Effector memory CD8-positive, alpha-beta T cell (primary cell): ENCODE data around the gene RSRC2.

Source experiments
- ATAC-seq: fragments of 150-1000 bp; cut with Tn5 transposase; replicated peaks from 2 replicates; pipeline ENCODE4 v1.10.0; 2021; ENCODE audit warnings: mild to moderate bottlenecking, moderate library complexity
- DNase-seq, 3 experiments: peaks; one replicate each; pipeline ENCODE4 v3.0.0; 2021
- H3K27ac Mint-ChIP-seq, 2 donors: one replicate each; pipeline ENCODE4 v1.8.0; 2022; ENCODE audit warnings: mild to moderate bottlenecking in 2 of 2, mixed read lengths in 2 of 2, moderate library complexity in 2 of 2
- H3K27me3 Mint-ChIP-seq, 2 donors: one replicate each; pipeline ENCODE4 v1.8.0; 2022; ENCODE audit warnings: mixed read lengths in 2 of 2
- H3K36me3 Mint-ChIP-seq: one replicate; pipeline ENCODE4 v1.8.0; 2022; ENCODE audit warnings: mild to moderate bottlenecking, moderate library complexity, mixed read lengths; ENCODE audit not compliant: insufficient read depth
- H3K4me1 Mint-ChIP-seq, 2 donors: one replicate each; pipeline ENCODE4 v1.8.0; 2022; ENCODE audit warnings: low read depth in 2 of 2, mixed read lengths in 2 of 2
- H3K4me3 Mint-ChIP-seq, 2 donors: one replicate each; pipeline ENCODE4 v1.8.0; 2022; ENCODE audit warnings: mild to moderate bottlenecking in 2 of 2, mixed read lengths in 2 of 2, moderate library complexity in 2 of 2
- H3K9me3 Mint-ChIP-seq, 2 donors: one replicate each; pipeline ENCODE4 v1.8.0; 2022; ENCODE audit warnings: mixed read lengths in 2 of 2

Gene RSRC2

GRCh38 chr12:122533856-122534255 is 7.1 kb upstream of the RSRC2 start:
- ATAC-seq: no peak
- Mint-ChIP-seq H3K4me1 (no peaks in the 10 kb centered on the region), H3K4me3 (no peak overlapping the region), H3K36me3 (peaks cover 20% of the 10 kb centered on the region), H3K27me3 (no peaks in the 10 kb centered on the region), H3K9me3 (no peaks in the 10 kb centered on the region), H3K27ac (no peak overlapping the region)
- no peak for DNase-seq

GRCh38 chr12:122528992-122529391 is 2.3 kb upstream of the RSRC2 start:
- H3K27ac Mint-ChIP-seq: no peak overlapping the region
- H3K27me3 Mint-ChIP-seq: no peaks in the 10 kb centered on the region

GRCh38 chr12:122528582-122528981 is 1.8 kb upstream of the RSRC2 start:
- no peaks in the 10 kb centered on the region for H3K9me3 Mint-ChIP-seq
- ATAC-seq: no peak
- no peak overlapping the region for H3K4me3 Mint-ChIP-seq
- no peak overlapping the region for H3K27ac Mint-ChIP-seq
- peaks cover 13 to 16% of the 10 kb centered on the region in 2 donors for H3K4me1 Mint-ChIP-seq
- peaks cover 18% of the 10 kb centered on the region for H3K36me3 Mint-ChIP-seq
- no peaks in the 10 kb centered on the region for H3K27me3 Mint-ChIP-seq
- DNase-seq: no peak

More at GRCh38 chr12:122528992-122529391, 2.3 kb upstream of the RSRC2 start:
- Mint-ChIP-seq H3K4me1 (peaks cover 10 to 12% of the 10 kb centered on the region in 2 donors), H3K4me3 (no peak overlapping the region), H3K36me3 (peaks cover 18% of the 10 kb centered on the region), H3K9me3 (no peaks in the 10 kb centered on the region)
- ATAC-seq (no peak), DNase-seq (no peak)

GRCh38 chr12:122527478-122527944 is 775 bp upstream of the RSRC2 start:
- no peaks in the 10 kb centered on the region for H3K27me3 Mint-ChIP-seq
- H3K4me1 Mint-ChIP-seq: peaks cover 18 to 24% of the 10 kb centered on the region in 2 donors
- peaks cover 27% of the 10 kb centered on the region for H3K36me3 Mint-ChIP-seq
- ATAC-seq (no peak), DNase-seq (peak in 1 of 3 experiments; percentile 21)
- H3K4me3 Mint-ChIP-seq: no peak overlapping the region
- no peaks in the 10 kb centered on the region for H3K9me3 Mint-ChIP-seq
- no peak overlapping the region for H3K27ac Mint-ChIP-seq

GRCh38 chr12:122523846-122524718 is 2.7 kb downstream of the RSRC2 start:
- H3K27ac Mint-ChIP-seq: peak overlapping the region in 1 of 2 donors; percentile 96

GRCh38 chr12:122523280-122523679 is 3.5 kb downstream of the RSRC2 start:
- H3K27ac Mint-ChIP-seq: peak overlapping the region in 1 of 2 donors; percentile 19
- H3K27me3 Mint-ChIP-seq: no peaks in the 10 kb centered on the region
- no peak for DNase-seq
- H3K36me3 Mint-ChIP-seq: peaks cover 69% of the 10 kb centered on the region
- no peaks in the 10 kb centered on the region for H3K9me3 Mint-ChIP-seq
- ATAC-seq: no peak
- peaks cover 26 to 48% of the 10 kb centered on the region in 2 donors for H3K4me1 Mint-ChIP-seq
- no peak overlapping the region for H3K4me3 Mint-ChIP-seq

More at GRCh38 chr12:122523846-122524718, 2.7 kb downstream of the RSRC2 start:
- Mint-ChIP-seq H3K36me3 (peaks cover 61% of the 10 kb centered on the region), H3K27me3 (no peaks in the 10 kb centered on the region), H3K4me1 (peaks cover 23 to 44% of the 10 kb centered on the region in 2 donors), H3K4me3 (no peak overlapping the region), H3K9me3 (no peaks in the 10 kb centered on the region)
- DNase-seq (no peak), ATAC-seq (no peak)

- no peak for ATAC-seq
- no peak overlapping the region for H3K4me3 Mint-ChIP-seq
- H3K36me3 Mint-ChIP-seq: peaks cover 92% of the 10 kb centered on the region
- H3K27me3 Mint-ChIP-seq: no peaks in the 10 kb centered on the region
- peaks cover 25 to 55% of the 10 kb centered on the region in 2 donors for H3K4me1 Mint-ChIP-seq
- no peaks in the 10 kb centered on the region for H3K9me3 Mint-ChIP-seq
- H3K27ac Mint-ChIP-seq: no peak overlapping the region
- DNase-seq: no peak
Observed at GRCh38 chr12:122520676-122521075, 6.1 kb downstream of the RSRC2 start.

GRCh38 chr12:122519418-122519817 is 7.3 kb downstream of the RSRC2 start:
- no peak overlapping the region for H3K27ac Mint-ChIP-seq

GRCh38 chr12:122518908-122519307 is 7.8 kb downstream of the RSRC2 start:
- Mint-ChIP-seq H3K36me3 (peaks cover 97% of the 10 kb centered on the region), H3K27me3 (no peaks in the 10 kb centered on the region), H3K4me1 (peaks cover 17 to 42% of the 10 kb centered on the region in 2 donors), H3K9me3 (no peaks in the 10 kb centered on the region), H3K4me3 (no peak overlapping the region), H3K27ac (peak overlapping the region in 1 of 2 donors; percentile 62)
- ATAC-seq (no peak), DNase-seq (no peak)

More at GRCh38 chr12:122519418-122519817, 7.3 kb downstream of the RSRC2 start:
- H3K36me3 Mint-ChIP-seq: peaks cover 96% of the 10 kb centered on the region
- no peak overlapping the region for H3K4me3 Mint-ChIP-seq
- DNase-seq: no peak
- no peak for ATAC-seq
- peaks cover 22 to 47% of the 10 kb centered on the region in 2 donors for H3K4me1 Mint-ChIP-seq
- no peaks in the 10 kb centered on the region for H3K27me3 Mint-ChIP-seq
- no peaks in the 10 kb centered on the region for H3K9me3 Mint-ChIP-seq

GRCh38 chr12:122517877-122518276 is 8.9 kb downstream of the RSRC2 start:
- H3K27ac Mint-ChIP-seq: peak overlapping the region in 1 of 2 donors; percentile 64
- H3K9me3 Mint-ChIP-seq: no peaks in the 10 kb centered on the region
- ATAC-seq (no peak), DNase-seq (no peak)
- peaks cover 97% of the 10 kb centered on the region for H3K36me3 Mint-ChIP-seq
- H3K4me1 Mint-ChIP-seq: peaks cover 10 to 32% of the 10 kb centered on the region in 2 donors
- no peaks in the 10 kb centered on the region for H3K27me3 Mint-ChIP-seq
- no peak overlapping the region for H3K4me3 Mint-ChIP-seq

GRCh38 chr12:122516544-122517361 is 10.0 kb downstream of the RSRC2 start:
- Mint-ChIP-seq H3K4me1 (peaks cover 8 to 23% of the 10 kb centered on the region in 2 donors), H3K4me3 (no peak overlapping the region), H3K9me3 (no peaks in the 10 kb centered on the region), H3K27me3 (no peaks in the 10 kb centered on the region), H3K36me3 (peaks cover 99% of the 10 kb centered on the region), H3K27ac (no peak overlapping the region)
- ATAC-seq: no peak
- no peak for DNase-seq

- H3K27ac Mint-ChIP-seq: no peak overlapping the region
- peaks cover 99% of the 10 kb centered on the region for H3K36me3 Mint-ChIP-seq
Observed at GRCh38 chr12:122515275-122515674, 11.5 kb downstream of the RSRC2 start.

GRCh38 chr12:122513660-122514059 is 13.1 kb downstream of the RSRC2 start:
- H3K9me3 Mint-ChIP-seq: no peaks in the 10 kb centered on the region
- H3K4me3 Mint-ChIP-seq: no peak overlapping the region
- DNase-seq (no peak), ATAC-seq (no peak)
- H3K4me1 Mint-ChIP-seq: peaks cover 2 to 8% of the 10 kb centered on the region in 2 donors
- H3K27ac Mint-ChIP-seq: no peak overlapping the region
- H3K36me3 Mint-ChIP-seq: peaks cover 99% of the 10 kb centered on the region
- H3K27me3 Mint-ChIP-seq: no peaks in the 10 kb centered on the region

More at GRCh38 chr12:122515275-122515674, 11.5 kb downstream of the RSRC2 start:
- Mint-ChIP-seq H3K4me1 (peaks cover 8 to 18% of the 10 kb centered on the region in 2 donors), H3K4me3 (no peak overlapping the region), H3K27me3 (no peaks in the 10 kb centered on the region), H3K9me3 (no peaks in the 10 kb centered on the region)
- no peak for DNase-seq
- no peak for ATAC-seq
